ENCODE measurements around the gene TASL.

DNA sequence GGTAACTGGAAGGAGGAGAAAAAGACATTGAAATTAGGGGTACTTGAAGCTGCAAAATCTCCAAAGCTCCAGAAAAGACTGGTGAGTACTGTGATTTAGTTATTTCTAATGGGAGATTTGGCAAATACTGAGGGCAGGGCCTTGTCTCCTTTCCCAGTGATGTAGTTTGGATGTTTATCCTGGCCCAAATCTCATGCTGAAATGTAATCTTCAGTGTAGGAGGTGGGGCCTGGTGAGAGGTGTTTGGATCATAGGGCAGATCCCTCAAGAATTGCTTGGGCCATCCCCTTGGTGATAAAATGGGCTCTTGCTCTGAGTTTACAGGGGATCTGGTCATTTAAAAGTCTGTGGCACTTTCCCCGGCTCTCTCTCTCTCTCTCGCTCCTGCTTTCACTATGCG lies 42.6 kb upstream of the TASL start:
- TF ChIP-seq, protein P1, sequence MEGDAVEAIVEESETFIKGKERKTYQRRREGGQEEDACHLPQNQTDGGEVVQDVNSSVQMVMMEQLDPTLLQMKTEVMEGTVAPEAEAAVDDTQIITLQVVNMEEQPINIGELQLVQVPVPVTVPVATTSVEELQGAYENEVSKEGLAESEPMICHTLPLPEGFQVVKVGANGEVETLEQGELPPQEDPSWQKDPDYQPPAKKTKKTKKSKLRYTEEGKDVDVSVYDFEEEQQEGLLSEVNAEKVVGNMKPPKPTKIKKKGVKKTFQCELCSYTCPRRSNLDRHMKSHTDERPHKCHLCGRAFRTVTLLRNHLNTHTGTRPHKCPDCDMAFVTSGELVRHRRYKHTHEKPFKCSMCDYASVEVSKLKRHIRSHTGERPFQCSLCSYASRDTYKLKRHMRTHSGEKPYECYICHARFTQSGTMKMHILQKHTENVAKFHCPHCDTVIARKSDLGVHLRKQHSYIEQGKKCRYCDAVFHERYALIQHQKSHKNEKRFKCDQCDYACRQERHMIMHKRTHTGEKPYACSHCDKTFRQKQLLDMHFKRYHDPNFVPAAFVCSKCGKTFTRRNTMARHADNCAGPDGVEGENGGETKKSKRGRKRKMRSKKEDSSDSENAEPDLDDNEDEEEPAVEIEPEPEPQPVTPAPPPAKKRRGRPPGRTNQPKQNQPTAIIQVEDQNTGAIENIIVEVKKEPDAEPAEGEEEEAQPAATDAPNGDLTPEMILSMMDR (IDR thresholded peaks at IDR 0.05), result no peak
- TF ChIP-seq POLR2A (IDR thresholded peaks at IDR 0.05), result no peak

All from gastroesophageal sphincter (tissue), 3 donors.